Measurements from ENCODE around the gene AFAP1.
A peak's percentile ranks its signal among the peaks of the same experiment; 100 is the strongest.

The AFAP1 gene

DNA sequence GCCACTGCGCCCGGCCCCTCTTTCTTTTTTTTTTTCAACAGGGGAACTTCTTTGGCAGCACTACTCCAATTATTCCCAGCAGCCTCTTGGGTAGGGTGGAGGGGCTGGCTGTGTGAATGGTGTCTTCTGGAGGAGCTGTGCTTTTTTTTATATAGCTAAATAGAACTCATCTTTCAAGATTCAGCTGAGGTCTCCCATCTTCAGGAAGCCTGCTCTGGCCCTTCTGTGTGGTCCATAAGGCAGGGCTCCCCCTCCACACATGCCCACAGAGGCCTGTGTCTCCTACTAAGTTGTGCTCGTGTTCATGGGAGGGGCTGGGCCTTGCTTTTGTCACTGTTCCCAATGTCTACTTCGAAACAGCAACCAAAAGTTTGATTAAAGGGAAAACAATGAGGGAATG, 116.8 kb downstream of the AFAP1 start:
- no peak for DNase-seq (ENCODE audit: low read depth)
- no peak overlapping the region for H3K4me3 ChIP-seq (replicated peaks; ENCODE audit: low read depth, low read length)
- TF ChIP-seq, protein P1, sequence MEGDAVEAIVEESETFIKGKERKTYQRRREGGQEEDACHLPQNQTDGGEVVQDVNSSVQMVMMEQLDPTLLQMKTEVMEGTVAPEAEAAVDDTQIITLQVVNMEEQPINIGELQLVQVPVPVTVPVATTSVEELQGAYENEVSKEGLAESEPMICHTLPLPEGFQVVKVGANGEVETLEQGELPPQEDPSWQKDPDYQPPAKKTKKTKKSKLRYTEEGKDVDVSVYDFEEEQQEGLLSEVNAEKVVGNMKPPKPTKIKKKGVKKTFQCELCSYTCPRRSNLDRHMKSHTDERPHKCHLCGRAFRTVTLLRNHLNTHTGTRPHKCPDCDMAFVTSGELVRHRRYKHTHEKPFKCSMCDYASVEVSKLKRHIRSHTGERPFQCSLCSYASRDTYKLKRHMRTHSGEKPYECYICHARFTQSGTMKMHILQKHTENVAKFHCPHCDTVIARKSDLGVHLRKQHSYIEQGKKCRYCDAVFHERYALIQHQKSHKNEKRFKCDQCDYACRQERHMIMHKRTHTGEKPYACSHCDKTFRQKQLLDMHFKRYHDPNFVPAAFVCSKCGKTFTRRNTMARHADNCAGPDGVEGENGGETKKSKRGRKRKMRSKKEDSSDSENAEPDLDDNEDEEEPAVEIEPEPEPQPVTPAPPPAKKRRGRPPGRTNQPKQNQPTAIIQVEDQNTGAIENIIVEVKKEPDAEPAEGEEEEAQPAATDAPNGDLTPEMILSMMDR (IDR thresholded peaks at IDR 0.05; ENCODE audit: low read length, missing control alignments): no peak

DNA sequence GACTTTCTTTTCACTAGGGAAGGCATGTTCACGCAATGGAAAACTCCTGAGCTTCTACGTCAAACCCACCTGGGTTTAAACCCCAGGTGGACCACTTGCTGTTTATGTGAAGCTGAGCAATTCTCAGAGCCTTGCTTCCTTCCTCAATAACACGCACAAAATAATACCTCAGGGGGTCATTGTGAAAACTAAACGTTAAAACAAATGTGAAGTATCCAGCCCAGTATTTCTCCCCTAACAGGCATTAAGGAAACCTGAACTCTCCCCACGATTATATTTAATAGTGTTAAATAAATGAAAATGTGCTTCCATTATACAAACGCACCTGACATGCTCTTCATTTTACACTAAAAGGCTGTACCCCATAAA, 117.5 kb downstream of the AFAP1 start:
- no peak for DNase-seq (ENCODE audit: low read depth)
- no peak overlapping the region for H3K4me3 ChIP-seq (replicated peaks; ENCODE audit: low read depth, low read length)
- TF ChIP-seq, protein P1 (IDR thresholded peaks at IDR 0.05; ENCODE audit: low read length, missing control alignments): no peak

DNA sequence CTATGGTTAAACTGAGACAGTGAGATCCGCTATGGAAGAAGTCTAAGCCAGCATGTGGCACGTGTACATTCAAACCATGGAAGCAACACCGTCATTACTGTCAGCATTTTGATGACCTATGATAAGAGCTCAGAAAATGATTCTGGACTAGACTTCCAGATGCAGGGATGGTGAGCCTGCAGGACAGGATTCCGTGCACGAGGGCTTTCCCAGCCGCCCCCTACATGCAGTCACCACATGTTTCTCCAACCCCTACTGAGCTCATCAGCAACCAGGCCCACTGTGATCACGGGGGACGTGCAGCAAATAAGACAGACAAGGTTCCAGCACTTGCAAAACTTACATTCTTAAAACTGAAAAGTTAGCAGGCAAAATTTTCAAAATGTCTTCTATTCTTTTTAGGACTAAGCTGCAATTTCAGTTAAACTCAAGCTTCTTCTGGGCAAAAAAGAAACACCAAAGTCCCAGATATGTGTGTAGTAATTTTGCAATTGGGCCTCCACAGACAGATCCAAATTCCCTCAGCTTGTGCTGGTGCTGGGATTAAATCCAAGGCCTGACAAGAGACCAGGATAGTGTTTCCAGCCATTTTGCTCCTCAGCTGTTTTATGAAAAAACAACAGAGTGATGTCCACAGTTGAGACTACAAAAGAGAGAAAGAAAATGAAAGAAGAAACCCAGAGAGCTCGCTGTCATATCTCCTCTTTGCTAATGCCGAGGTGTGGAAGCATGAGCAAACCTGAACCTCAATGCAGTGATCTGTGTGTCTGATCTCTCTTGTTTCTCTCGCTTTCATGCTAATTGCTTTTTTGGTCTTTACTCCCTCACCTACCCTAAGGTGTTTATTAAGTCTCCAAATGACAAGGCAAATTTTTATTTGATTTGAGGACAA, 118.2 kb downstream of the AFAP1 start:
- no peak for DNase-seq (ENCODE audit: low read depth)
- no peak overlapping the region for H3K4me3 ChIP-seq (replicated peaks; ENCODE audit: low read depth, low read length)
- TF ChIP-seq, protein P1 (IDR thresholded peaks at IDR 0.05; ENCODE audit: low read length, missing control alignments): no peak

DNA sequence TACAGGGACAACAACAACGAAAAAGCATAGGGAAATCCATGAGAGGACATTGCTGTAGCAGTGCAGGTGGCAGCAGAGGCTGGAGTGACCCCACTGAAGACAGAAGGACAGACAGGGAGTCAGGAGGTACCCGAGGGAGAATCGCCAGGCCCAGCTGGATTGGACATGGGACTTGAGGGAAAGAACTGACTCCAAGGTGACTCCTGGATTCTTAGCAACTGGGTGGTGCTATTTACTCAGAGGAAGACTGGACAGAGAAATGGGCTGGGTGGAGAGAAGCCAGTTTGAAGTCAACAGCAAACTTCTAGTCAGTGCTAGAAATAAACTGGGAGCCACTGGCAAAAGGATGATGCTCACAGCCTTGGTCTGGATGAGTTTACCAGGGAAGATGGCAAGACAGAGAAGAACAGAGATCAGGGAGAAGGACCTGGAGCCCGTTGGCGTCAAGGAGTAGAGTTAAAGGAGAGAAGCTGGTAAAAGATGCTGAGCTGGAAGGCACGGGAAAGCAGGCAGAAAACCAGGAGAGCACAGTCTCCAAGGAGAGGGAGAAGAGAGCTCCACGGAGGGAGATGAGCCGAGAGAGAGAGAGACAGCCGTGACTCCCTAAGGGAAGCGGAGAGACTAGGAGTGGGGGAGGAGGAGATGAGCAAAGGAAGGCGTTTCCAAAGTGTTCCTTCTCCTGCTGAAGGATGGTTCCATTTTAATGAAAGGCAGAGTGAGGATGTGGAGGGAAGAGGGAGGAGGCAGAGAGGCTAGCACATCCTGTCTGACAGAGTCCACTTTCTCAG, 119.4 kb downstream of the AFAP1 start:
- DNase-seq (ENCODE audit: low read depth): no peak
- TF ChIP-seq, protein P1 (IDR thresholded peaks at IDR 0.05; ENCODE audit: low read length, missing control alignments): no peak
- H3K4me3 ChIP-seq (replicated peaks; ENCODE audit: low read depth, low read length): no peak overlapping the region

DNA sequence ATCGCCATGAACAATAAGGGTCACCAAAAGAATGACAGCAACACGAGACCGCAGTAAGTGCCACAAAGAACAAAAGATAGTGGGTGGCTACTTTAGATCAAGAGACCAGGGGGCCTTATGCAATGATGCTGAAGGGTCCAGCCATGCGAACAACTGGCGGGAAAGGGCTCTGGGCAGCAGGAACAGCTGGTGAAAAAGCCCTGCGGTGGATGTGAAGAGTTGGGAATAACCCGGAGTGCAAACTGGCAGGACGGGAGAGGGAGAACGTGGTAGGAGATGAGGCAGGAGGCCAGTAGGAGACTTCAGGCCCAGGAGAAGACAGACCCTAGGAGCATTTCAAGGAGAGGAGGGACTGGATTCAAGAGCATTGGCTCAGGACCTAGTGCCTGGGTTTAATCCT, 120.2 kb downstream of the AFAP1 start:
- DNase-seq (ENCODE audit: low read depth): no peak

DNA sequence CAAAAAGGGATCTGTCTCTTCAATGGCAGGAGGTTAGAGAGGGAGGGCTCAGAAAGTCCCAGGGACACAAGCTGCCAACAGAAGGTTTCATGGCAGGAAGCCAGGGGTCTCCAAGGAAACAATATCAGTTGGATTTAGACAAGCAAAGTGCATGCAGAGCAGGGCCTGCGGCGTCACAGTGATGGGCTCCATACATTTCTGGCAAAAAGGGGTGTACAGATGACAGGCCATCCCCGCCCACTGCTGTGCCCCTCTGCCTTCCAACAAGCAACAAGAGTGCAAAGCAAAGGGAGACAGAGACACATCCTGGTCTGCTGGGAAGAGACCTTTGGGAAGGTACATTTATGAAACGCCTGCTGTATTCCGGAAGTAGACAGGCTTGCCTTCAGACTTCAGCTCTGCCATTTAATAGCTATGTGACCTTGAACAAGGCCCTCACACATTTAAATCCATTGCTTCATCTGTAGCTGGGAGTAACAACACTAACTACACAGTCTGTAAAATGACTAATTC, 121.2 kb downstream of the AFAP1 start:
- peak; percentile 85 for DNase-seq (ENCODE audit: low read depth)
- H3K4me3 ChIP-seq (replicated peaks; ENCODE audit: low read depth, low read length): no peak overlapping the region
- TF ChIP-seq, protein P1 (IDR thresholded peaks at IDR 0.05; ENCODE audit: low read length, missing control alignments): no peak

More for the DNA sequence above, 120.2 kb downstream of the AFAP1 start:
- H3K4me3 ChIP-seq (replicated peaks; ENCODE audit: low read depth, low read length): no peak overlapping the region
- TF ChIP-seq, protein P1 (IDR thresholded peaks at IDR 0.05; ENCODE audit: low read length, missing control alignments): no peak

All from fibroblast of pulmonary artery (primary cell).